ENCODE results near the gene GNB1L. TPM values are rescaled to one million over a fixed set of nuclear protein-coding genes. Genes with fewer than 3 reads are reported as not detected.

Gene GNB1L
- total and polyA plus RNA-seq, 2 of the 13 experiments (the other 11 are each of a cell fraction or from before 2014, with no cell fraction given) = 2.5 to 7.4 TPM

DNA sequence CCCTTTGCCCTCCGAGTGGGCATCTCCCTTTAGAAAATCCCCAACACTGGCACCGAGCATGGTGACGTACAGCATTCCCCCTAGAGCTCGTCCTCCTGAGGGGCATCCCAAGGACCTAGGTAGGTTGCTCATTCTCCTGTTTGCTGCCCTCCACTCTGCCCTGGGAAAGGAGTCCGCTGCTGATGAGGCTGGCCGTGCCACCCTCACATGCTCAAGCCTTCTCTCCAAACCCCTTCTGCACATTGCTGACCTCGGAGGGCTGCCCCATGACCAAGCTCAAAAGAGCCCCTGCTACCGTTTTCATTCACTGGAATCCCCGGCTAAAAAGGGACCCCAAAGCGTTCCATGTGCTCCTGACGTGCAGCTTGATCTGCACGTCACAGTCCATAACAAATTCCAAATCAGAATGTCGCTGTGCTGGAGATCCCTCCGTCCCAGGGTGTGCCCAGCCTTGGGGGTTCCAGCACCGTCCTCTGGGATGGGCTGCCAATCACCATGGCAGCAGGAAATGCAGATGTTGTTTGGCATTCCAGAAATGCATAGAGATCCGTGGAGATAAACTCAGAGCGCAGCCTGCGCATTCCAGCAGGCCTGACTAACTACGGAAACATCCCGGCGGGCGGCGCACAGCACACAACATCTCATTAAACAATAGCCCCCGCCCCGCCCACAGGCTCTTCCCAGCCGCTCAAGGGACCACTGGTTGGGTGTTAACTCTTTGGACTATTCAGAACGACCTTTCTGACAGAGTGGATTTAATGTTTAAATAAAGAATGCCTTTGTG is 26.3 kb upstream of the GNB1L start (continued):
- TF ChIP-seq BORCS8-MEF2B (CRISPR knock-in tag; IDR thresholded peaks at IDR 0.05) (peak; percentile 29; the same call in 1 of the 2 replicates), ZKSCAN8 (CRISPR knock-in tag; IDR thresholded peaks at IDR 0.05; ENCODE audit: borderline replicate concordance) (peak; percentile 76; the same call in 1 of the 2 replicates), KLF12 (CRISPR knock-in tag; IDR thresholded peaks at IDR 0.05; ENCODE audit: borderline replicate concordance) (peak; percentile 46; the same call in 1 of the 2 replicates), SNAPC2 (CRISPR knock-in tag; IDR thresholded peaks at IDR 0.05) (0 out of 2 replicates have a peak, but pooled peaks have one; percentile 24), SOX13 (IDR thresholded peaks at IDR 0.05) (peak; percentile 88), SOX13 (CRISPR knock-in tag; conservative IDR thresholded peaks at IDR 0.05 in 1 of 2, IDR thresholded peaks at IDR 0.05 in 1 of 2) (peak in 1 of 2 experiments; percentile 97; a peak in 2 of 4 replicates), GATAD1 (CRISPR knock-in tag; IDR thresholded peaks at IDR 0.05) (peak; percentile 47; the same call in 1 of the 2 replicates), MED1 (CRISPR knock-in tag; IDR thresholded peaks at IDR 0.05) (peak; percentile 83), BRCA1 (CRISPR knock-in tag; IDR thresholded peaks at IDR 0.05) (peak; percentile 62; the same call in 1 of the 2 replicates), EP300 (IDR thresholded peaks at IDR 0.05; ENCODE audit: low read depth in 2 of 2, low read length in 2 of 2) (peak in 1 of 2 experiments; percentile 75; a peak in 2 of 4 replicates), EP300 (CRISPR knock-in tag; IDR thresholded peaks at IDR 0.05; ENCODE audit: borderline replicate concordance) (peak; percentile 48; the same call in 1 of the 2 replicates), NR2F1 (CRISPR knock-in tag; IDR thresholded peaks at IDR 0.05) (0 out of 4 replicates have a peak, but pooled peaks of 1 of the 2 experiments have one; percentile 41), ZNF749 (CRISPR knock-in tag; IDR thresholded peaks at IDR 0.05; ENCODE audit: borderline replicate concordance) (0 out of 2 replicates have a peak, but pooled peaks have one; percentile 76), MAZ (IDR thresholded peaks at IDR 0.05; ENCODE audit: borderline replicate concordance, low read depth, low read length) (peak; percentile 52; the same call in 1 of the 2 replicates), MAZ (CRISPR knock-in tag; IDR thresholded peaks at IDR 0.05; ENCODE audit: low read depth) (no peak; the same call in 1 of the 2 replicates), ZFY (CRISPR knock-in tag; IDR thresholded peaks at IDR 0.05) (peak; percentile 32; the same call in 1 of the 2 replicates), MEIS1 (CRISPR knock-in tag; IDR thresholded peaks at IDR 0.05; ENCODE audit: borderline replicate concordance) (0 out of 2 replicates have a peak, but pooled peaks have one; percentile 47), DMAP1 (CRISPR knock-in tag; IDR thresholded peaks at IDR 0.05) (peak; percentile 50; the same call in 1 of the 2 replicates)
- TF ChIP-seq, protein P1, sequence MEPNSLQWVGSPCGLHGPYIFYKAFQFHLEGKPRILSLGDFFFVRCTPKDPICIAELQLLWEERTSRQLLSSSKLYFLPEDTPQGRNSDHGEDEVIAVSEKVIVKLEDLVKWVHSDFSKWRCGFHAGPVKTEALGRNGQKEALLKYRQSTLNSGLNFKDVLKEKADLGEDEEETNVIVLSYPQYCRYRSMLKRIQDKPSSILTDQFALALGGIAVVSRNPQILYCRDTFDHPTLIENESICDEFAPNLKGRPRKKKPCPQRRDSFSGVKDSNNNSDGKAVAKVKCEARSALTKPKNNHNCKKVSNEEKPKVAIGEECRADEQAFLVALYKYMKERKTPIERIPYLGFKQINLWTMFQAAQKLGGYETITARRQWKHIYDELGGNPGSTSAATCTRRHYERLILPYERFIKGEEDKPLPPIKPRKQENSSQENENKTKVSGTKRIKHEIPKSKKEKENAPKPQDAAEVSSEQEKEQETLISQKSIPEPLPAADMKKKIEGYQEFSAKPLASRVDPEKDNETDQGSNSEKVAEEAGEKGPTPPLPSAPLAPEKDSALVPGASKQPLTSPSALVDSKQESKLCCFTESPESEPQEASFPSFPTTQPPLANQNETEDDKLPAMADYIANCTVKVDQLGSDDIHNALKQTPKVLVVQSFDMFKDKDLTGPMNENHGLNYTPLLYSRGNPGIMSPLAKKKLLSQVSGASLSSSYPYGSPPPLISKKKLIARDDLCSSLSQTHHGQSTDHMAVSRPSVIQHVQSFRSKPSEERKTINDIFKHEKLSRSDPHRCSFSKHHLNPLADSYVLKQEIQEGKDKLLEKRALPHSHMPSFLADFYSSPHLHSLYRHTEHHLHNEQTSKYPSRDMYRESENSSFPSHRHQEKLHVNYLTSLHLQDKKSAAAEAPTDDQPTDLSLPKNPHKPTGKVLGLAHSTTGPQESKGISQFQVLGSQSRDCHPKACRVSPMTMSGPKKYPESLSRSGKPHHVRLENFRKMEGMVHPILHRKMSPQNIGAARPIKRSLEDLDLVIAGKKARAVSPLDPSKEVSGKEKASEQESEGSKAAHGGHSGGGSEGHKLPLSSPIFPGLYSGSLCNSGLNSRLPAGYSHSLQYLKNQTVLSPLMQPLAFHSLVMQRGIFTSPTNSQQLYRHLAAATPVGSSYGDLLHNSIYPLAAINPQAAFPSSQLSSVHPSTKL (CRISPR knock-in tag; IDR thresholded peaks at IDR 0.05) = peak; percentile 86; the same call in 1 of the 2 replicates
- TF ChIP-seq, protein P2, sequence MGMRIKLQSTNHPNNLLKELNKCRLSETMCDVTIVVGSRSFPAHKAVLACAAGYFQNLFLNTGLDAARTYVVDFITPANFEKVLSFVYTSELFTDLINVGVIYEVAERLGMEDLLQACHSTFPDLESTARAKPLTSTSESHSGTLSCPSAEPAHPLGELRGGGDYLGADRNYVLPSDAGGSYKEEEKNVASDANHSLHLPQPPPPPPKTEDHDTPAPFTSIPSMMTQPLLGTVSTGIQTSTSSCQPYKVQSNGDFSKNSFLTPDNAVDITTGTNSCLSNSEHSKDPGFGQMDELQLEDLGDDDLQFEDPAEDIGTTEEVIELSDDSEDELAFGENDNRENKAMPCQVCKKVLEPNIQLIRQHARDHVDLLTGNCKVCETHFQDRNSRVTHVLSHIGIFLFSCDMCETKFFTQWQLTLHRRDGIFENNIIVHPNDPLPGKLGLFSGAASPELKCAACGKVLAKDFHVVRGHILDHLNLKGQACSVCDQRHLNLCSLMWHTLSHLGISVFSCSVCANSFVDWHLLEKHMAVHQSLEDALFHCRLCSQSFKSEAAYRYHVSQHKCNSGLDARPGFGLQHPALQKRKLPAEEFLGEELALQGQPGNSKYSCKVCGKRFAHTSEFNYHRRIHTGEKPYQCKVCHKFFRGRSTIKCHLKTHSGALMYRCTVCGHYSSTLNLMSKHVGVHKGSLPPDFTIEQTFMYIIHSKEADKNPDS (CRISPR knock-in tag; IDR thresholded peaks at IDR 0.05) = no peak
- TF ChIP-seq, protein P3, sequence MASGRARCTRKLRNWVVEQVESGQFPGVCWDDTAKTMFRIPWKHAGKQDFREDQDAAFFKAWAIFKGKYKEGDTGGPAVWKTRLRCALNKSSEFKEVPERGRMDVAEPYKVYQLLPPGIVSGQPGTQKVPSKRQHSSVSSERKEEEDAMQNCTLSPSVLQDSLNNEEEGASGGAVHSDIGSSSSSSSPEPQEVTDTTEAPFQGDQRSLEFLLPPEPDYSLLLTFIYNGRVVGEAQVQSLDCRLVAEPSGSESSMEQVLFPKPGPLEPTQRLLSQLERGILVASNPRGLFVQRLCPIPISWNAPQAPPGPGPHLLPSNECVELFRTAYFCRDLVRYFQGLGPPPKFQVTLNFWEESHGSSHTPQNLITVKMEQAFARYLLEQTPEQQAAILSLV (CRISPR knock-in tag; IDR thresholded peaks at IDR 0.05; ENCODE audit: borderline replicate concordance) = peak; percentile 46; the same call in 1 of the 2 replicates

All from HepG2 (cell line).